Measurements from ENCODE around the gene CCDC170. TPM values are rescaled to one million over a fixed set of nuclear protein-coding genes. Genes with fewer than 3 reads are reported as not detected.

Gene CCDC170
- total RNA-seq, 2 experiments from 2014 or later: not detected

DNA sequence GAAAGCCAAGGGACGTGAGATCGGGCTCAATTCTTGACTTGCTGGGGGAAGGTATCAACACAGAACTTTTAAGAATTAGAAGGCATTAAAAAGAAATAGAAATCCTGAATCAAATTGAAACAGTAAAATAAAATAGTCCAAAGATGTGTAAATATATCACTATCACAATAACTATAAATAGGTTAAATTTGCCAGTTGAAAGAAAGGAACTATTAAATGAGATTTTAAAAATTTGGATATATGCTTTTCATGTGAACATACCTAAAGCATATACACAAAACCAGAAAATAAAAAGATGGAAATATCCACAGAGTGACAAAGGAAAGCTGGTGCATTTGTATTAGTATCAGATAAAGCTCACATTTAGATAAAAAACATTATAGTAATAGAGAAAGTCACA lies 161.3 kb downstream of the CCDC170 start:
- Mint-ChIP-seq H3K9me3 (peaks cover 10% of the 10 kb centered on the region), H3K4me1 (ENCODE audit: low read depth) (no peaks in the 10 kb centered on the region), H3K27ac (no peak overlapping the region), H3K4me3 (no peak overlapping the region), H3K36me3 (ENCODE audit: low read depth) (peaks cover 3% of the 10 kb centered on the region), H3K27me3 (ENCODE audit: low read depth) (peaks cover 10% of the 10 kb centered on the region)
- DNase-seq: no peak
- CTCF ChIA-PET: no interaction called here
- intact Hi-C loops (cut with micrococcal nuclease): no loop called here

- DNase-seq: no peak
- no peaks in the 10 kb centered on the region for H3K4me1 Mint-ChIP-seq (ENCODE audit: low read depth)
- peaks cover 10% of the 10 kb centered on the region for H3K27me3 Mint-ChIP-seq (ENCODE audit: low read depth)
- peaks cover 10% of the 10 kb centered on the region for H3K9me3 Mint-ChIP-seq
- H3K36me3 Mint-ChIP-seq (ENCODE audit: low read depth): peaks cover 3% of the 10 kb centered on the region
- H3K27ac Mint-ChIP-seq: no peak overlapping the region
- H3K4me3 Mint-ChIP-seq: no peak overlapping the region
- CTCF ChIA-PET: interaction anchor here (1.0 kb wide), 1 partner anchor 9 kb away, joined by 4 read pairs; no protein-coding TSS in a partner anchor
- intact Hi-C loops (cut with micrococcal nuclease): no loop called here
These were observed 162.6 kb downstream of the CCDC170 start for GRCh38 chr6:151656392-151656791.

DNA sequence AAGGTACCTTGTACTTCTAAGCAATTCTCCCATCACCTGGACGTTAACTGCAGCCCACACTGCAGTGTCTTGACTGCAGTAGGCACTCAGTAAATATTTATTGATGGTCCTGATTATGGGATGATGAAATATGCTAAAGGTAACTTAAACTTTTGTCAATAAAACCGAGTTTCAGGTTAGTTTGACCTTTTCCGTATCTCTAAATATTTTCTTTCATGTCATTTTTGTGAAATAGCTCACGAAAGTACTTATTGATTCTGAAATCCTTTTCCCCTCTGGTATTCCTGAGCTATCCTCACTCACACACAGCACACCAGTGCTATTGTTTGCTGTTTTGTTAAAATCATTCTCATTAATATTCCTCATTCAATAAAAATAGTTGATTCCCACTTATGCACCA lies 164.3 kb downstream of the CCDC170 start:
- Mint-ChIP-seq H3K27ac (no peak overlapping the region), H3K4me1 (ENCODE audit: low read depth) (no peaks in the 10 kb centered on the region), H3K4me3 (no peak overlapping the region), H3K9me3 (peaks cover 10% of the 10 kb centered on the region), H3K27me3 (ENCODE audit: low read depth) (peaks cover 11% of the 10 kb centered on the region), H3K36me3 (ENCODE audit: low read depth) (peaks cover 3% of the 10 kb centered on the region)
- no peak for DNase-seq
- intact Hi-C loops (cut with micrococcal nuclease): no loop called here
- CTCF ChIA-PET: no interaction called here

DNA sequence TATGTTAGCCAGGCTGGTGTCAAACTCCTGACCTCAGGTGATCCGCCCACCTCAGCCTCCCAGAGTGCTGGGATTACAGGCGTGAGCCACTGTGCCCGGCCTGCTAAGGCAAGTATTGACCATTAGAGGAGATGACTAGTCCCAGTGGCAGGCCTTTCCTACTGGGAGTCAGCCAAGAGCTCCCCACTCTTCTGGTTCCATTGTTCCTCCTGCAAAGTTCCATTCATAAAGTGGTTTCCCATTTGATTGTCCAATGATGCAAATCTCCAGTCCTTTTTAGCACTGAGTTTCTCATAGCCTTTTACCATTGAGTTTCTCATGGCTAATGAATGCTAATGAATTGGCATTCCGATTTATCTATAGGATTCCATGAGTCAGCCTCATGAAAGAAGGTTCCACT lies 165.4 kb downstream of the CCDC170 start:
- DNase-seq: no peak
- intact Hi-C loops (cut with micrococcal nuclease): no loop called here
- Mint-ChIP-seq H3K9me3 (peaks cover 10% of the 10 kb centered on the region), H3K27me3 (ENCODE audit: low read depth) (peaks cover 15% of the 10 kb centered on the region), H3K27ac (no peak overlapping the region), H3K4me1 (ENCODE audit: low read depth) (no peaks in the 10 kb centered on the region), H3K4me3 (no peak overlapping the region), H3K36me3 (ENCODE audit: low read depth) (peaks cover 3% of the 10 kb centered on the region)
- CTCF ChIA-PET: no interaction called here

DNA sequence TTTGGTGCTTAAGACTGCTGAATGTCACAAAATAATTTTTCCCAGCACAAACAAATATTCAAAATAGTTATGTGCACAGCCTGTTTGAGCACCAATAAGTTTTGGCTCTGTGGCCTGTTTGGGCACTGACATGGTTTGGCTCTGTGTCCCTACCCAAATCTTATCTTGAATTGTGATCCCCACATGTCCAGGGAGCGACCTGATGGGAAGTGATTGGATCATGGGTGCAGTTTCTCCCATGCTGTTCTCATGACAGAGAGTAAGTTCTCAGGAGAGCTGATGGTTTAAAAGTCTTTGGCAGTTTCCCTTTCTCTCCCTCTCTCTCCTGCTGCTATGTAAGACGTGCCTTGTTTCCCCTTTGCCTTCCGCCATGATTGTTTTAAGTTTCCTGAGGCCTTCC lies 167.7 kb downstream of the CCDC170 start:
- Mint-ChIP-seq H3K27ac (no peak overlapping the region), H3K4me1 (ENCODE audit: low read depth) (no peaks in the 10 kb centered on the region), H3K36me3 (ENCODE audit: low read depth) (no peaks in the 10 kb centered on the region), H3K4me3 (no peak overlapping the region), H3K27me3 (ENCODE audit: low read depth) (peaks cover 15% of the 10 kb centered on the region), H3K9me3 (no peaks in the 10 kb centered on the region)
- CTCF ChIA-PET: no interaction called here
- DNase-seq: no peak
- intact Hi-C loops (cut with micrococcal nuclease): no loop called here

DNA sequence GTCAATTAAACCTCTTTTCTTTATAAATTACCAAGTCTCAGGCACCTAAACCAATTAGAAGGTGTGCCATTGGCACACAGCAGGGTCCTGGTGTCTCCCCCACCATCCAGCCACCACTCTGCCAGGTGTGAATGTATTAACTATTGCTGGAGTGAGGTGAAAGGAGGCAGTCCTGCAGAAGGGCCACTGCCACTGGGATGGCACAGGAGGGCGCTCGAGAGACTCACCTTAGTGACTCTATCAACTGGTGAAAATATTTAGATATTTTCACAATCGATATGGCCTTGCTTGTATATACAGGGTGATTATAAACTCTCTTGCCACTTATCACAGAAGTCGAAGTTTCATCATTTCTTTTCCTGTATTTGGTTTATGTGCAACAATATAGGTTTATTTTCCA lies 168.1 kb downstream of the CCDC170 start:
- intact Hi-C loops (cut with micrococcal nuclease): no loop called here
- Mint-ChIP-seq H3K4me1 (ENCODE audit: low read depth) (no peaks in the 10 kb centered on the region), H3K9me3 (no peaks in the 10 kb centered on the region), H3K4me3 (no peak overlapping the region), H3K36me3 (ENCODE audit: low read depth) (no peaks in the 10 kb centered on the region), H3K27ac (no peak overlapping the region), H3K27me3 (ENCODE audit: low read depth) (peaks cover 18% of the 10 kb centered on the region)
- CTCF ChIA-PET: interaction anchor here (1.2 kb wide), 1 partner anchor 13 kb away, joined by 4 read pairs; no protein-coding TSS in a partner anchor
- DNase-seq: no peak

GRCh38 chr6:151663559-151663958 lies 169.7 kb downstream of the CCDC170 start:
- peaks cover 18% of the 10 kb centered on the region for H3K27me3 Mint-ChIP-seq (ENCODE audit: low read depth)
- no peak for DNase-seq
- intact Hi-C loops (cut with micrococcal nuclease): no loop called here
- H3K36me3 Mint-ChIP-seq (ENCODE audit: low read depth): no peaks in the 10 kb centered on the region
- no peak overlapping the region for H3K4me3 Mint-ChIP-seq
- H3K27ac Mint-ChIP-seq: no peak overlapping the region
- H3K9me3 Mint-ChIP-seq: no peaks in the 10 kb centered on the region
- CTCF ChIA-PET: no interaction called here
- no peaks in the 10 kb centered on the region for H3K4me1 Mint-ChIP-seq (ENCODE audit: low read depth)

DNA sequence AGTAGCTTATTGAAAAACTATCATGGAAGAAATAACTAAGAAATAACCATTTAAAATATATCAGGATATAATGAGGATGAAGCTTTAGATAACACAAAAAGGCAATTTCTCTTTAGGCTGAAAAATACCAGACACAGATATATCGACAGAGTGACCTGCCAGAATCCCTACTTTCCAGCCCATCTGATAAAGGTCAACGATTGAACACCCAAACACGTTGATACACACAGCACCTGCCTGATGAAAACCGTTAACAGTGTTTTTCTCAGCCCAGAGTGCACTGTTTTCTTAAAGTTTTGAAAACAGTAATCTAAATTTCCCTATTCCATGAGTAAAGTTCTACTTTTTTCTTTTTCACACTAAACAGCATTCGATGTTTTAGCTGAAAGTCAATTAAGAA lies 170.6 kb downstream of the CCDC170 start:
- Mint-ChIP-seq H3K9me3 (no peaks in the 10 kb centered on the region), H3K4me3 (no peak overlapping the region), H3K4me1 (ENCODE audit: low read depth) (no peaks in the 10 kb centered on the region), H3K27ac (no peak overlapping the region), H3K36me3 (ENCODE audit: low read depth) (no peaks in the 10 kb centered on the region), H3K27me3 (ENCODE audit: low read depth) (peaks cover 18% of the 10 kb centered on the region)
- CTCF ChIA-PET: interaction anchor here (1.5 kb wide), 1 partner anchor 12 kb away, joined by 4 read pairs; no protein-coding TSS in a partner anchor
- no peak for DNase-seq
- intact Hi-C loops (cut with micrococcal nuclease): no loop called here

GRCh38 chr6:151665329-151665728 lies 171.5 kb downstream of the CCDC170 start:
- intact Hi-C loops (cut with micrococcal nuclease): no loop called here
- H3K27me3 Mint-ChIP-seq (ENCODE audit: low read depth): peaks cover 22% of the 10 kb centered on the region
- no peaks in the 10 kb centered on the region for H3K36me3 Mint-ChIP-seq (ENCODE audit: low read depth)
- no peak for DNase-seq
- no peaks in the 10 kb centered on the region for H3K9me3 Mint-ChIP-seq
- H3K27ac Mint-ChIP-seq: no peak overlapping the region
- CTCF ChIA-PET: interaction anchor here (1.5 kb wide), 1 partner anchor 11 kb away, joined by 4 read pairs; no protein-coding TSS in a partner anchor
- no peak overlapping the region for H3K4me3 Mint-ChIP-seq
- H3K4me1 Mint-ChIP-seq (ENCODE audit: low read depth): no peaks in the 10 kb centered on the region

DNA sequence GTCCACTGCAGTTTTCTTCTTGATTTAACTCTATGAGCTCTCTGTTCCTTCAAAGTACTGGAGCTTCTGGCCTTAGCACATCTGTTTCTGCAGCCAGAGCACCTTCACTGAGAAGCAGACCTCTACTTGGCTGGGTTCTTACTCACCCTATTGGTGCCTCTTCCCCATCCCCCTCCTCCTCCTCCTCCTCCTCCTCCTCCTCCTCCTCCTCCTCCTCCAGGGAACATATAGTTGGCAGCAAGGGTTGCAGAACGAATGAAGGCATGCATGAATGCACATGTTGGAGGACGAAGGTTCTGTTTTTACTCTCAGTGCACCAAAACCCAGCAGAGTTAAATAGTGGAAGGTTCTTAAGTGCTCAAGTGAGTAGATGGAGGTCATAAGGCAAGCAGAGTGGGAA lies 172.7 kb downstream of the CCDC170 start:
- H3K4me1 Mint-ChIP-seq (ENCODE audit: low read depth): no peaks in the 10 kb centered on the region
- CTCF ChIA-PET: interaction anchor here (0.7 kb wide), 1 partner anchor 458 kb away, joined by 3 read pairs; no protein-coding TSS in a partner anchor
- intact Hi-C loops (cut with micrococcal nuclease): no loop called here

DNA sequence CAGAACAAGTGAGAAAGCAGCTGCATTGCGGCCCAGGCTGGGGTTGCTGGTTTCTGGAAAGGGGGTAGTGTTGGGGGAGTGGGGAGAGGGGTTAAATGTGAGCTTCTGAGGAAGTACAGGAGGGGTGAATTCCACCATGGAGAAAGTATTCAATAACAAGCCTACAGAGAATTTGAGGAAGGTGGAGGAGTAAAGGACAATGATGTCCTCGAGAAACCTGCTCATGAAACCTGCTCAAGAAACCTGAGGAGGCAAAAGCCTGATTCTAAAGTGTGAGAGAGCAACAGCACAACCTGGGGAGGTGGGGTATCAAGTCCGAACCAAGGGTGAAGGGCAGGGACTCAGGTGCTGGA lies 175.4 kb downstream of the CCDC170 start:
- CTCF ChIA-PET: no interaction called here
- intact Hi-C loops (cut with micrococcal nuclease): no loop called here

More for the DNA sequence above, 172.7 kb downstream of the CCDC170 start:
- Mint-ChIP-seq H3K4me3 (no peak overlapping the region), H3K36me3 (ENCODE audit: low read depth) (no peaks in the 10 kb centered on the region), H3K9me3 (no peaks in the 10 kb centered on the region), H3K27ac (no peak overlapping the region), H3K27me3 (ENCODE audit: low read depth) (peaks cover 22% of the 10 kb centered on the region)
- no peak for DNase-seq

DNA sequence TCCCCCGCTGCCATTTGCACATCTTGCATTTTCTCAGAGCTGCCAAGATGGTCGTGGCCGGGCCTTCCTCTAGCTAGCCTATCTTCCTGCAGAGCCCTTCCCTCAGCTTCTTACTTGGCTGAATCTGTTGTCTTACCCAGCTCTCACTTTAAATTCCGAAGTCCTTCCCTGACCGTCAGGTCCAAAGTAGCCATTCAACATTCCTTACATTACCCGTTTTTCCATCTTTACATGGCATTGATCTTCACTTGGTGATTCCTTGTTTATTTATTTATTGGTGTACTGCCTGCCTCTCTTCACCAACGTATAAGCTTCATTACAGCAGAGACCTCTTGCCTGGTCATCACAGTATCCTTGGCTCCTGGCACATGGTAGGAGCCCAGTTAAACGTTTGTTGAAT lies 176.3 kb downstream of the CCDC170 start:
- CTCF ChIA-PET: no interaction called here
- DNase-seq: no peak
- intact Hi-C loops (cut with micrococcal nuclease): loop anchor here (10.0 kb wide), 1 partner anchor 975 kb away; no protein-coding TSS in a partner anchor
- Mint-ChIP-seq H3K9me3 (no peaks in the 10 kb centered on the region), H3K27ac (no peak overlapping the region), H3K36me3 (ENCODE audit: low read depth) (no peaks in the 10 kb centered on the region), H3K4me3 (no peak overlapping the region), H3K4me1 (ENCODE audit: low read depth) (no peaks in the 10 kb centered on the region), H3K27me3 (ENCODE audit: low read depth) (peaks cover 14% of the 10 kb centered on the region)

More for the DNA sequence above, 175.4 kb downstream of the CCDC170 start:
- no peak overlapping the region for H3K4me3 Mint-ChIP-seq
- no peaks in the 10 kb centered on the region for H3K9me3 Mint-ChIP-seq
- no peaks in the 10 kb centered on the region for H3K4me1 Mint-ChIP-seq (ENCODE audit: low read depth)
- H3K36me3 Mint-ChIP-seq (ENCODE audit: low read depth): no peaks in the 10 kb centered on the region
- H3K27ac Mint-ChIP-seq: no peak overlapping the region
- peaks cover 14% of the 10 kb centered on the region for H3K27me3 Mint-ChIP-seq (ENCODE audit: low read depth)
- DNase-seq: no peak
